ENCODE results near the gene MYO3B.
A peak's percentile ranks its signal among the peaks of the same experiment; 100 is the strongest.

The MYO3B gene

DNA sequence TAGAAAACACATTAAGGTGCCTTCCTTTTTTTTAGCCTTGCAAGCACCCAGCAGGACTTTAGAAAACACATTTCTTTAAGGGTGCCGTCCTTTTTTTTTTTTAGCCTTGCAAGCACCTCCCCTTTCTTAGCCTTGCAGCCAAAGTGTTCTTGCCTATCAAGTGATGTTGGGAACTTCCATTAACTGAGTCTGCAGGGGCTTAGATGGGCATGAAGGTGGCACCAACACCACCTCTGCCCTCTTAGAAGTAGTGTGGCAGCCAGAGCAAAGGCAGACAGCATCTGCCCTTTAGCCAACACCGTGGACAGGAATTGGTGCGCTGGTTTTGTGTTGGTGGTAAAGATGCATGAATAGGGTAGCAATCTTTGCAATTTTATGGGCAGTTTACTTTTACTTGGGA lies 325.6 kb downstream of the MYO3B start:
- no peak for DNase-seq (ENCODE audit: low read depth in 2 of 2)
- TF ChIP-seq, protein P1, sequence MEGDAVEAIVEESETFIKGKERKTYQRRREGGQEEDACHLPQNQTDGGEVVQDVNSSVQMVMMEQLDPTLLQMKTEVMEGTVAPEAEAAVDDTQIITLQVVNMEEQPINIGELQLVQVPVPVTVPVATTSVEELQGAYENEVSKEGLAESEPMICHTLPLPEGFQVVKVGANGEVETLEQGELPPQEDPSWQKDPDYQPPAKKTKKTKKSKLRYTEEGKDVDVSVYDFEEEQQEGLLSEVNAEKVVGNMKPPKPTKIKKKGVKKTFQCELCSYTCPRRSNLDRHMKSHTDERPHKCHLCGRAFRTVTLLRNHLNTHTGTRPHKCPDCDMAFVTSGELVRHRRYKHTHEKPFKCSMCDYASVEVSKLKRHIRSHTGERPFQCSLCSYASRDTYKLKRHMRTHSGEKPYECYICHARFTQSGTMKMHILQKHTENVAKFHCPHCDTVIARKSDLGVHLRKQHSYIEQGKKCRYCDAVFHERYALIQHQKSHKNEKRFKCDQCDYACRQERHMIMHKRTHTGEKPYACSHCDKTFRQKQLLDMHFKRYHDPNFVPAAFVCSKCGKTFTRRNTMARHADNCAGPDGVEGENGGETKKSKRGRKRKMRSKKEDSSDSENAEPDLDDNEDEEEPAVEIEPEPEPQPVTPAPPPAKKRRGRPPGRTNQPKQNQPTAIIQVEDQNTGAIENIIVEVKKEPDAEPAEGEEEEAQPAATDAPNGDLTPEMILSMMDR (IDR thresholded peaks at IDR 0.05; ENCODE audit: low read depth, low read length), result no peak
- no peak overlapping the region for H3K4me3 ChIP-seq (replicated peaks in 1 of 2; ENCODE audit: low read depth in 2 of 2, low read length in 2 of 2)

DNA sequence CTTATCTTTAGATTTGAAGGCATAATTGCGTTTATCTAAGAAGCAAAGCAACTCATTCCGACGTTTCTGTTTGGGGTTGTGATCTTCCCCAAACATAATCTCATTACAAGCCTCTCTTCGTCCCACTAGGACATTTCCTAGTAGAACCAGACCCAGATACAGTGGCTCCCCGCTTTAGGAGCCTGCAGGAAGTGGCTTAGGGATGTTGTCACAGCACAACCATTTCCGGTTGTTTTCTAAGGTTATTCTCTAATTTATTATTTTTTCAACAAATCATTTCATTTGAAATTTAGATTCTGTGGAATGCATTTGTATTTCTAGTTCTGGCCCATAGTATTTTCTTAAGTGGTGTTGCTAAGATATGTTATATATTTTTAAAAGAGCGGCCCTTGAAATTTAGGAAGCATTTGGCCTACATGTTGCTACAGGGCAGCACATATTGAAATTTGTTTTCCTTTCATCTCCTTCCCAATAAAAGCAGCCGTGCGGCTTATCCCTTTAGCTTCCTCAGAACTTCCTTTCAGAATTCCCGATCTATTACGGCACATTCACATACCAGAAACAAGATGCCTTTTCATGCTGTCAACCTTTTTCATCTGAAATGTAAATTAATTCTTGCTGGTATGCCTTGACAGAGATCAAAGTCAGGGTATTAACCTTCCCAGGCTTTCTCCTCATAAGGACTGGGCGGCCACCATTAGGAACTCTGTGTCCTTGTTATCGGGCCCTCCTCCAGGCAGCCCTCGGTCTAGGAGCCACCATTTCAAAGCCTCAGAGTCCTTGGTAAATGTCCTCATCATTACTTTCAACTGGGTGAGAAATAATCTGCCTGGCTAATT lies 326.2 kb downstream of the MYO3B start:
- DNase-seq (ENCODE audit: low read depth in 2 of 2), result peak; percentile 12 to 17
- H3K4me3 ChIP-seq (replicated peaks in 1 of 2; ENCODE audit: low read depth in 2 of 2, low read length in 2 of 2), result no peak overlapping the region
- TF ChIP-seq, protein P1 (IDR thresholded peaks at IDR 0.05; ENCODE audit: low read depth, low read length), result no peak

DNA sequence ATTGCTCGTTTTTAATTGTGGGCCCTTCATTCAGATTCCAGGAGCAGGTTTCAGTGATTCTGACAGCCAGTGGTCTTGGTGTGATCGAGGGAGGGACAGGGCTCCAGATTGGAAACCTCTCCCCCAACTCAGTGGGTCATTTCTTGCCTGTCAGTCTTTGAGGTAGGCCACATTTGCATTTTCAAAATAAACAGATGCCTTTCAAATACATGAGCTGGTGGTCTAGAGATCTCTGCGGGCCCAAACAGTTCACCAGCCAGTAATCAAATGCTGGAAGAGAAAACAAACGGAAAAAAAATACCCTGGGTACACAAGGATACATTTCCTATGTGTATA lies 326.8 kb downstream of the MYO3B start:
- DNase-seq (ENCODE audit: low read depth in 2 of 2), result no peak
- TF ChIP-seq, protein P1 (IDR thresholded peaks at IDR 0.05; ENCODE audit: low read depth, low read length), result no peak
- H3K4me3 ChIP-seq (replicated peaks in 1 of 2; ENCODE audit: low read depth in 2 of 2, low read length in 2 of 2), result no peak overlapping the region

DNA sequence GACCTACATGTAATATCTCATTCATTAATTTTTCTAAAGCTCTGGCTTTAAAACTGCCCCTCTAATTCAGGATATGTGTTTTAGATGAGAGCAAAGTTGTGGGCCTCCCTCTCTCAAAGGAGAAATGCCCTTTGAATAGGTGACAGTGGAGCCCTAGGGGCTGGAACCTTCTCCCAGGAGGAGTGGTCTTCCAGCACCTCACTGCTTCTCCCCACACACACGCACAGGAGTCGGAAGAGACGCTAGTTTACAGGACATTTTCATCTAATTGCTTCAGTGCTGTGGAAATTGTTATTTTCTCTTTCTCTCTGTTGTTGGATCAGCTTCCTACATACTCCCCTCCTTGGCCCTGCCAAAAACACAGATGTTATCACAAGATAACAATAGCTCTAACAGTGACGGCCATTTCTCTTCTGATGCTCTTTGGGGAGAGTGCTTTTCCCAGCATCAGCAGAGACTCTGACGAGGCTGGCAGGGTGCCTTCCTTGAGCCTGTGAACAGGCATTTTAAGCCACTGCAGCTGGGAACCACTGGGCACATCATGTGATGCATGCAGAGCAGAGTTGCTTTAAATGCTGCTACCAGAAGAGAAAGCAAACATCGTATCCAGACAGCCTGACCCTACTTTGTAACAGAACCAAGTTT lies 327.8 kb downstream of the MYO3B start:
- peak in 1 of 2 donors; percentile 62 for DNase-seq (ENCODE audit: low read depth in 2 of 2)
- TF ChIP-seq, protein P1 (IDR thresholded peaks at IDR 0.05; ENCODE audit: low read depth, low read length), result no peak
- no peak overlapping the region for H3K4me3 ChIP-seq (replicated peaks in 1 of 2; ENCODE audit: low read depth in 2 of 2, low read length in 2 of 2)

DNA sequence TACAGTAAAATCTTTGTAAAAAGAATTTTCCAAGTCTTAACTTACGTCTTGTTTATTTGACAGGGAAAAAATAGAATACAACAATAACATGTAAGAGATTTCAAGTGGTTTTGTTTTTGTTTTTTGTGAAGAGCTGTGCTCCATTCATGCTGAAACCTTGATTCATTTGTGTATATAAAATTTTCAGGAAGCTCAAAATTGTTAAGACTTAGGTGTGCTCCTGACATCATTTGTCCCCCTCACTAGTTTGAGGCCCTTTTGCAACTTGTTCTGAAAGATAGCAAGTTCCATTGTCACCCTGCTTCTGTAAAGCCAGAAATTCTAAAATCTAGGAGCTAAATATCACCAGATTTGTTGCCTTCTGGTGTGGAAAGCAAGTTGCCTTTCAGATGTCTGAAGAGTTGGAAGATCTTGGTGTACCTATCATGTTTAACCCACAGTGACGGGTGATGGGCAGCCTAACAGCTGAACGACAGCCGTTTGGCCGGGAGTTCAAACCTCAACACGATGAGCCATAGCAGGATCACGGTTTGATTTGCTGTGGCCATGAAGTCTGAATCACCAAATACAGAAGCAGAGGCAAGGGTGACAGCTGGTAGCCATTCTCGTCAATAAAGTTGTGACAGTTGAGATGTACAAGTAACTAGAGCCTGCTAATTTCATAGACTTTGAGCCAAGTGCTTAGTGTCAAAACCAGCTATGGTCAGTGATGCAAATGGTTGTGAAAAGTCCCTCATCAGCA lies 331.7 kb downstream of the MYO3B start:
- H3K4me3 ChIP-seq (replicated peaks in 1 of 2; ENCODE audit: low read depth in 2 of 2, low read length in 2 of 2), result no peak overlapping the region
- DNase-seq (ENCODE audit: low read depth in 2 of 2), result no peak
- TF ChIP-seq, protein P1 (IDR thresholded peaks at IDR 0.05; ENCODE audit: low read depth, low read length), result no peak

DNA sequence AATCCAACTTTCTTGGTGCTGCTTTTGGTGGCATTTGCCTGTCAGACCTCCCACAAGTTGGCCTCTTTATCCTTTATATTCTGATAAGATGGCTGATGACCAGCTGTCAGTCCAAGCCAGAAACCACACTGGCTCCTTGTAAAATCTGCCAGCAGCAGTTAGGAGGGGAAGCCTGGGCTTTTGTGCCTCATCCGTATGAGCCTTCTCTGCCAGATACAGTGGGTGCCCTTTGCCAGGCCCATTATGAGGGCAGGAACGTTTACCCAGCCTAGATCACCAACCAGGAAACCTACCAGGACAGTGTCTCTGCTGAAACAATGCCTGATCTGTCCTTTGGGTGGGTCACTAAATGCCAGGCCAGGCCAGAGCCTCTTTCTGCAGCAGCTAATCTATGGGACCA lies 334.3 kb downstream of the MYO3B start:
- TF ChIP-seq, protein P1 (IDR thresholded peaks at IDR 0.05; ENCODE audit: low read depth, low read length), result no peak
- DNase-seq (ENCODE audit: low read depth in 2 of 2), result no peak
- no peak overlapping the region for H3K4me3 ChIP-seq (replicated peaks in 1 of 2; ENCODE audit: low read depth in 2 of 2, low read length in 2 of 2)

Measured in cardiac fibroblast (primary cell).